ENCODE results near the gene FAM163B.

Gene FAM163B

DNA sequence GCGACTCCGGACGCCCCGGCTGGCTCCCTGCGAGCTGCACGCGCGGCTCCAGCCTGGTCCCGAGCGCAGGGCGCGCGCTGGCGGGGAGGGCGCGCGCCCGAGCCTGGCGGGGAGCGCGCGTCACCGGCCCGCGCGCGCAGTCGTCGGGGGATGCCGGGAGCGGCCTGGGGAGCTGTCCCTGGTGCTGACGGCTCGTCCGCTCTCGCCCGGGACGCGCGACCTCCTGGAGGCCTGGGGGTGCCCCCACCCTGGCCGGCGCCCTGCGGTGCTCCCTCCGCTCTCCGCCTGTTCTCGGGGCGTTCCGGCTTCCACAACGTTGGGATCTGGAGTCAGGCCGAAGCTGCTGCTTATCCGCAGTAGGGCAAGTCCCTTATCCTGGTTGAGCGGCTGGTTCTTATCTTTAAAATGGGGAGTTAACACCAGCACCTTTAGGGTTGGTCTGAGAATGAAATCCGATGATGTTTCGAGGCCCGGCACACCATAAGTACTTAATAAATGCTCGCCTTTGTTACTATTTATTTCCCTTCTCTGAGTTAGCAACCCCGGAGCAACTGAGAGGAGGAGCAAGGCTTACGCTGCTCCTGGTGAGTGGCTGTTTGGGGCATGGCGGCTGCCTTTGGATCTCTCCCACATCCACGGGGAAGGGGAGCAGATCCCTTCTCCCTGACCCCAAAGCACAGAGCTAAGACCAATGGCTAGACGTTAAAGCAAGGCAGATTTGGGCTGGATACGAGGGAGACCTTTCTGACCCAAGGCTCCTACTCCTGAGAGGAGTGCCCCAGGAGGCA, at the start of gene FAM163B:
TSS of gene FAM163B (minus strand) at position 79 of the 788 bp plus-strand sequence. CDS start 29,166 bp downstream, outside the sequence.
- DNase-seq: no peak

DNA sequence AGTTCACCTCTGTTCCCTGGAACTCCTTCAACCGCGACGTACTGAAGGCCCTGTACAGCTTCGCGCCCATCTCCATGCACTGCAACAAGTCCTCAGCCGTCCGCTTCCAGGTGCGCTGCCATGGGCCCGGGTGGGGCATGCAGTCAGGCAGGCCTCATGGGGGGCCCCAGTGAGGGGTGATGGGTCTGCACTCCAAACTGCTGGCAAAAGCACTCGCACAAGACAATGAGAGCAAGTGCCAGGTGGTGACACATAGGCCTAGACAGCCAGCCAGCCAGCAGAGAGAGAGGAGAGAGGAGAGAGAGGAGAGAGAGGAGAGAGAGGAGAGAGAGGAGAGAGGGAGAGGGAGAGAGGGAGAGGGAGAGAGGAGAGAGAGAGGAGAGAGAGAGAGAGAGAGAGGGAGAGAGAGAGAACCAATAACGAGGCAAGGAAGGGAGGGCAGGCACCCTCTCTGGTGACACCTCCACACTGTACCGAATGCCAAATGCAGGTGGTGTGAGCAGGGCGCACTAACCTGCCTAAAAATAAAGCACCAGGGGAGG, 48.0 kb upstream of the FAM163B start:
- DNase-seq: peak; percentile 88

DNA sequence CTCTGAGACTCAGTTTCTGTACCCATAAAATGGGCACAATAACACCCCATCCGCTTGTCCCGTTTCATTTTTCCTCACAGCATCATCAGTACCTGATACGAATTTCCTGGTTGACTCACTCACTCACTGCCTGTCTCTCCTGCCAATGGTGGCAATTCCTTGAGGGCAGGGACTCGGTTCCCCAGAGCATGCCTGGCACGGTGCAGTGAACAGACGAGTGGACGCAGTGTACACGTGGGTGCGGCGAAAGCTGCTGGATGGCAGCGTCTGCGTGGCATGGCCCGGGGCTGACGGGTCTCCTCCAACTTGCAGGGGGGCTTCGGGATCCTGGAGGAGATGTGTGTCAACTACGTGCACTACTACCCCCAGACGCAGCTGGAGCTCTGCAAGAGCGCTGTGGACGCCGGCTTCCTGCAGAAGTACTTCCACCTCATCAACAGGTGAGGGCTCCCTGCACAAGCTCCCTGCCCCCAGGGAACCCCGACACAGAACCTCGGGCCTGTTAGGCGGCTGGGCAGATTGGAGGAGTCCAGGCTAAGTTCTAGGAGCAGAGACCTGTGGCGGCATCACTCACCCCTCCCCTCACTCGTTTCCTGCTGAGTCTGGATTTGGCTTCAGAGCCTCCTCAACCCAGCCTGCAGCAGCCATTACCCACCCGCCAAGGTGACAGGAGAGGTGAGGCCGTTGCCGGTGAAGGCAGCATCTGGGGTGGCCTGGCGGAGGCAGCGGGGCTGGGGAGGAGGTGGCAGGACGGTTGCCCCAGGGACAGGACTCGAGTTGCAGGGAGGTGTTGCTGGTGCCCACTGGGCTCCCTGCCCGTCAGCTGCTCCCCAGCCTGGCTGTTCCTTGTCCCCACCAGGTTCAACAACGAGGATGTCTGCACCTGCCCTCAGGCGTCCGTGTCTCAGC, 47.3 kb upstream of the FAM163B start:
- no peak for DNase-seq

DNA sequence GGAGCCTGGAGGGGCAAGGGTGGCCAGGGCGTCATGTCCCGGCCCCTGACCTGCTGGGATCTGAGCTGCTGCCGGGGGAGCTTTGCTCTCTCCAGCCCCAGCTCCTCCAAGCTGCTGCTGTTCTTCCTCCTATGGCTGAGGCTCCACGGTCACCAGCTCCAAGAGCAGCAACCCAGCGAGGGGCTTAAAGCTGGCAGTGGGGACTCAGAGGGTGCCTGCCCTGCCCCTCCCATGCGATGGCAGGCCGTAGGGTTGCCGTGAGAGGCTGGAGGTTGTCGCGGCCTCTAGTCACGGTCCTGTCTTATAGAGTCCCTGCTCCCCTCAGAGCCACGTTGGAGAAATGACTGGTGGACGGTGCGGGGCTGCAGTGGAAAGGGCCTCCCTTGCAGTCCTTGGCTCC, 46.5 kb upstream of the FAM163B start:
- DNase-seq: no peak

DNA sequence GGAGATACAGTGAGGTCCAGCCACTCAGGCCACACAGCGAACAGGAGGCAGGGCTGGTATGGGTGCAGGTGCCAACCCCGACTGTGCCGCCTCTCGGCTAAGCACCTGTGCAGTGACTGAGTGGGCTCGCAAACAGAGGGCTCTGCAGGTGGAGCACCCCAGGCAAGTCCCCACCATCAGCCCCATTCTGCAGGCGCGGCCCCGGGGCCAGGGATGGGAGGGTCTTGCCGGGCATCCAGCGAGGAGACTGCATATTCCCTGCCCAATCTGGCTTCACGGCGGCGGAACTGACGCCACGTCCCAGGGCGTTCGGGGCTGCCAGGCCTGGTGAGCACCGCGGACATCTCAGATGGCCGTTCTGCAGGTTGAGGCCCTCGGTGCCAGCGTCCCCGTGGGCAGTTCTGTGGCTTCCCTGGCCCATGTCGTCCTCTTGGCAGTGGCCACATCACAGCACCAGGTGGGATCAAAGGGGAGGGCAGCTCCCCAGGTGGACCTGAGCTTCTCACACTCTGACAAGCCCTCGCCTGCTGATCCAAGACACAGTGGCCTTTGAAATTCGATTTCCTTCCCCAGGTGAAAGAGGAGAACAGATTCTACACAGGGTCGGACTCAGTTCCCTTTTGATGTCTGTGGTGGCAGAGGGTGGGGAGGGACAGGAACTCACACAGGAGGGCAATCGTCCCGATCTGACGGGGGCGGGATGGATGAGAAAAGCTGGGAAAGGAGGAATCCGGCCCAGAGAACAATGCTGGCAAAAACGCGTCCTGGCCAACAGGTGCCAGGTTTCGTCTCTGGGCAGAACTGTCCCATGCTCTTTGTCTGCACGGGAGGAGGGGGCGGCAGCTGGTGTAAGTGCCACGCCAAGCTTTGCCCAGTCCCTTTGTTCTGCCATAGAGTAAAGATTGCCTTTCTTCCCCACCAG, 45.8 kb upstream of the FAM163B start:
- peak; percentile 6 for DNase-seq

DNA sequence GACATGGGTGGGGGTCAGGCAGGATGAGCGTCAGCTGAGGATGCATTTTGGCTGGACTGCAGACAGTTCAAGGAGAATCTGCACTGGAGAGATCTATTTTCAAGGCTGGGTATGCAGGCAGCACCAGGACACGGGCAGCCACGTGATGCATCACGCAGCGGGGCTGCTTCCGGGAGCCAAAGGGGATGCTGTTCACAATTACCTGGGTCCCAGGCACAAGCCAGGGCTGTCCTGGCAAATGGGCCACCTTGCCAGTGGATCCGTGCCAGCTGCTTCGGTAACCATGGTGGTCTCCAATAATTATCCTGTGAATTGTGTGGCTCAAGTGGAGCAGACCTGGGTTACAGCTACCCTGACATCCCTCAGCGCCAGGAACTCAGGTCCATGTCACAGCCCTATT, 44.4 kb upstream of the FAM163B start:
- DNase-seq: peak; percentile 84

DNA sequence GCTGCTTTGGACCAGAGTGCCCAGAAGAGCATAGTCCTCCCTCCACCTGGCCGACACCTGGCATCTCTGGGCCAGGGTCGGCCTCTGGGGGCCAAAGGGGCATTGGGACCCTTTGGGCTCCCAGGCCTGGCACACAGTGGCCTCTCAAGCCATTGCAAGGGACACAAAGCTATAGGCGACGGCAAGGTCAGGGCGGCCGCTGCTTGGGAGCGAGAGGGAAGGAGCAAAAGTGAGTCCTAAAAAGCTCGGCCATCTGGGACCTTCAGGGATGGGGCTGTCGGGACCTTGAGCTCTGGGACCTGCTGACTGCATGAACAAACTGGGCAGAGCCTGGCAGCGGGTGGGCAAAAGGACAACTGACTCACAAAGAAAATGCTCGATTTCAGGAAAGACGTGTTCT, 40.8 kb upstream of the FAM163B start:
- no peak for DNase-seq

DNA sequence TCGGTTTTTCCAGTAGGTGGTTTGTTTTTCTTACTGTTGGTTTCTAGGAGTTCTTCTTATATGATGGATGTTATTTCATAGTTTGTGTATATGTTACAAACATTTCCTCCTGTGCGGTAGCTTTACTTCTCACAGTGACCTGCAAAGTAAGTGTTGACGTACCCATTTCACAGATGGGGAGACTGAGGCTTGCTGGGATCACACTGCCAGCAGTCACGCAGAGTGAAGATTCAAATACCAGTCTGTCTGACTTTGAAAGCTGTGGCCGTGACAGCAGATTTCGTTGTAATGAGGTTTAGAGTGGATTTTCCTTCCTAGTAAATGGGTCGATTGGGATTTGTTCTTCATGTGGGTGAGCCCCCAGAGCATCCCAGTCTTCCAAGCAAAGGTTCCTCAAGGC, 40.0 kb upstream of the FAM163B start:
- DNase-seq: no peak

DNA sequence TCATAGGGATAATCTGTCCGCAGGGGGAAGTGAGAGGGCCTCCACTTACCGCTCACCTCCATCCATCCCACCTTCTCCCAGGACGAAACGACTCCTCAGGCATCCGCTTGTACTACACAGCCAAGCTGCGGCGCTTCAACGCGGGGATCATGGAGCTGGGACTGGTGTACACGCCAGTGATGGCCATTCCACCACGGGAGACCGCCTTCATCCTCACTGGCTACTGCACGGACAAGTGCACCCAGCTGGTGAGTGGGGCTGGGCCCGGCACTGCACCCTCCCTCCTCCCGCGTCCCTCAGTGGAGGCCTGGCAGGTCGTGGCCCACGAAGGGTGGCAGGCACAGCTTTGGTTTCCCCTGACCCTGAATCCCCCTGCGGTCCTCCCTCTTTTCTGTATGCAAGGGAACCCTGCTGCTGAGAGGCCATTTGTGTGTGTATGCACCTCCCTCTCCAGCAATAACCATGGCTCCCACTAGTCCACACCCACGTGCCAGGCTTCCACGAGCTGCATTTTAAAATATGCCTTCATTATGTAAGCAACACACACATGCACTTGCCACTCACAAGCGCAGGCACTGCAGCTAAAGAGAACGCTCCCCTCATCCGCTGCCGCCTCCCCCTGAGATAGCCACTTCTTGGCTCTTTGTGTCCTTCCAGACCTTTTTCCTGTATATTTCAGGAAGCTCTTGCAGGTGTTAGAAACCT, 38.7 kb upstream of the FAM163B start:
- DNase-seq: no peak

DNA sequence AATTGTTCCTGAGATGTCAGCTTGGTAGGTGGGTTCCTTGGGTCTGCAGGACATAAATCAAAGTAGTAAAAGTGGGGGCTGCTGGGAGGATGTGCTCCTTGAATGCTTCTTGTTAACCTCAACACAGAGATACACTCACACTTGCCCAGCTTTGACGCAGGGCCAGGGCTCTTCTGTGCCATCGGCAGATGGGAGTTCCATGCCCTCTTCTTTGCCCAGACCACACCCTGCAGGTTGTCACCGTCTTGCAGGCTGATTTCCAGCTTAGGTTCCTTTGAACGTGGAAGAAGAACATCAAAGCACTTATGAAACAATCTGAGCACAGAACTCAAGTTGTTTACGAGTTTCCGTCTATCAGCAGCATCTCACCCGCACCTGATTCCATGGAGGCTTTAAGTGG, 38.0 kb upstream of the FAM163B start:
- DNase-seq: peak; percentile 69

DNA sequence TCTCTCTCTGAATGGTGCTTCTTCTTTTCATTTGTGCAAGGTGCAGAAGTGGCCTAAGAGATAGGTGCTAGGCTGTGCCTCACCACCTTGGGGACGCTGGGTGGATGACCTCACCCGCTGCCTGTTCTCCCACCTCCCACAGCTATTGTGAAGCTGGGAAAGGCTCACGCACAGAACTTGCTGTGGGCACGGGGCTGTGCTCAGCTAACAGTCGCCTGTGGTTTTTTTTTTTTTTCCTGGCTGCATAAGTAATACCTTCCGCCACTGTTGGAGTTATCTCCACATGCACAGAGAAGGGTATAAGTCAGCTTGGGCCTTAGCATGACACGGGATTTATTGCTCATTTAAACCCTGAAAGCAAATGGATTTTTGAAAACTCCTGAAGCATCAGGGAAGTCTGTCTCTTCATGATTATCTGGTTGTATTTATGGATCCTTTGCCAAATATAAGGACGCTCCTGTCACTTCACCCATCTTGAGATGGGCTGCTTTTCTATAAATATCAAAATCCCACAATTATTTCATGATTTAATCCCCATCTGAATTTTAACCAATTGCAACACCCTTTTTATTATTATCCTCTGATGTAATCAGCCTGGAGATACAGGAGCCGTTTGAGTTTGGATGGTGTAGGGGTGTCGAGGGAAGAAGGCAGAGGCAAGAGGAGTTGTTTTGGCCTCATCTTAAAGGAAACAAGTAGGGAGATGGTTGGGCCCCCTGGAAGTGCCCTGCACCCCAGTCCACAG, 36.0 kb upstream of the FAM163B start:
- DNase-seq: no peak

DNA sequence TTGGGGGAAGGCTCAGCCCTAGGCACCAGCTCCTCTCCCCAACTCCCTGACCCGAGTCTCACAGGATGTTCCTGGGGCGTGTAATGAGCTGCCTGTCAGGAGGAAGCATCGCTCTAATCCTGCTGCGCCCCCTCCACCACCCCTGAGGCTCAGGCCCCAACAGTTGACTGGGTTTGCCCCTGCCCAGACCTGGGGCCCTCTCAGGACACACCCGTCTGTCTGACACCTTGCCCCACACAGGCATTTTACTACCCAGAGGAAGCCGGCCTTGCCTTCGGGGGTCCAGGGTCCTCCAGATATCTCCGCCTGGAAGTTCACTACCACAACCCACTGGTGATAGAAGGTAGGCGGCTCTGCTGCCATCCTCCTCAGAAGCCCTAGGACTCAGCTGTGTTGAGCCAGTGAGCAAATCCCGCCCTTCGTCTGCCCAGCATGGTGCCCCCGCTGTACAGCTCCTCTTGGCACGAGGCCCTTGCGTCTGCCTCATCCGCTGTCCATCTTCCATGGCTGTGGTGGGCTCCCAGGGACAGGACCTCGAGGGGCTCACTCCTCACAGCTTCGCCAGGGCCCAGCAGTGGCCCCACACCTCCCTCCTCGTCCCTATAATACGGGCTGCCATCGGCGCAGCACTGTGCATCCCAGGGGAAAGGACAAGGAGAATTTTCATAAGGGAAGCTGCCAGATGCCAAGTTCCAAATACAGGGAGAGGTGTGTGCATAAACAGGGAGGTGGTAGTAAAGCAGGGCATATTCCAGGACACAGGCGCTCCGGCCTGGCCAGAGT, 35.0 kb upstream of the FAM163B start:
- no peak for DNase-seq

DNA sequence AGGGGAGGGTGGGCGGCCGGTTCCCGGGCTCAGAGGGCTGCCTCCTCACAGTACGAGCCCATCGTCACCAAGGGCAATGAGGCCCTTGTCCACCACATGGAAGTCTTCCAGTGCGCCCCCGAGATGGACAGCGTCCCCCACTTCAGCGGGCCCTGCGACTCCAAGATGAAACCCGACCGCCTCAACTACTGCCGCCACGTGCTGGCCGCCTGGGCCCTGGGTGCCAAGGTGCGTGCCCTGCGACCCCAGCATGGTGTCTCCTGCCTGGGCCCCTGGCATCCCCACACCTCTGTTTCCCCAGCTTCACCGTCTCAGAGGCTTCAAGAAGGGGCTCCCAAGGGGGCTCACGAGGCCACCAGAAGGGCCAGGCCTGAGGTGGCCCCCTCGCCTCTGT, 34.2 kb upstream of the FAM163B start:
- no peak for DNase-seq

DNA sequence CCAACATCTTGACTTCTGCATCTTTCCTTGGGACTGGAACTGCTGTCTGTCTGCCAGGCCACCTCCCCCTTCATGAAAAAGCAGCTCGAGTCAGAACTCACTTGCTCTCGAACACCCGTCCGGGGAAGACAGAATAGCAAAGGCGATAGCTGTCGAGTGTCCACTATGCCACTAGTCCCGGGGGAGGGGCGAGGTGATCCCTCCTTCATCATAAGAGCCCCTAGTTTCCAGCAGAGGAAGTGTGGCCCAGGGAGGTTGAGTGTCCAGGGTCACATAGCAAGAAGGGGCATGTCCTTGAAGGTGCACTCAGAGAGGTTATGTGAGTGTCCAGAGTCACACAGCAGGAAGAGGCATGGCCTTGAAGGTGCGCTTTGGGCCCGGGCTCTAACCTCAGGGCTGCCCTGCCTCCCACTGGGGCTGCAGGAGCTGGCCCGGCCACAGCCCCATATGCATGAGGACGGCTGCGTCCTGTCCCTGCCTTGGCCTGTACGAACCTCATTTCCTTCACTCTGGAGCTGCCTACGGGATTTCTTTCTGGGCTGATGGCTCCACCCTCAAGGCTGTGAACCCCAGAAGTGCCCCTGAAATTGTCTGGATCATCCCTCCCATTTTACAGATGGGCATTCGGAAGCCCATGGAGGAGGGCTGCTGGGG, 33.6 kb upstream of the FAM163B start:
- no peak for DNase-seq

DNA sequence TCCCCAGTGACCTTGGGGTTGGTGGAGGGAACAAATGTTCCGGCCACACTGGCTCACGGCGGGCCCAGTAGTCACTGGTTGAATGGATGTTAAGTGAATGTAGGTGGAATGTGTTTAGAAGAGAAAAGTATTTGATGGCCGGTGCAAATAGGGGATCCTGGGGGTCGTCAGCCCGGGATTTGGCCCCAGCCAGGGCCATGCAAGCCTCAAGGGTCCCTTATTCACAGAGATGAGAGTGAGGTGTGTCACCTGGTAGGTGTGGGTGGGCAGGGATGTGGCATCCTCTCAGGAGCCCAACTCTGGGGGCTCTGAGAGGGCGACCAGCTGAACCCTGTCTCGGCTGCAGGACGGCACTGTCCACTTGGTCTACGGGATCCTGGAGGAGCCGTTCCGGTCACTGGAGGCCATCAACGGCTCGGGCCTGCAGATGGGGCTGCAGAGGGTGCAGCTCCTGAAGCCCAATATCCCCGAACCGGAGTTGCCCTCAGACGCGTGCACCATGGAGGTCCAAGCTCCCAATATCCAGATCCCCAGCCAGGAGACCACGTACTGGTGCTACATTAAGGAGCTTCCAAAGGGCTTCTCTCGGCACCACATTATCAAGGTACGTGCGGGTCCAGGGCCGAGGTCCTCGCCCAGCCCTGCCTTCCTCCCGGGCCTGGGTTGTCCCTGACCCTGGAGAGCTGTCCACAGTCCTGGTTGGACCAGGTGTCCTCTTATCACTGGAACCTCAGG, 32.8 kb upstream of the FAM163B start:
- no peak for DNase-seq

DNA sequence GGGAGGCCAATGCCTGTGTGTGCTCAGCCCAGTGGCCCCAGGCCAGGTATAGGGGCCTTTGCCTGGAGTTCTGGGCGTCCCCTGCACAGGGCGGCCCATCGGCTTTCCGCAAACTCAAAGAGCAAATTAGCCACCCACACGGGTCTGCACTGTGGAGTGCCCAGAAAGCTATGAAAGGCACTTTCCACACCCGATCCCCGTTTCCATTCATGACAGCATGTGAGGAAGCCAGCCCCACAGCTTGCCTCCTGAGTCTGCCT, 32.1 kb upstream of the FAM163B start:
- no peak for DNase-seq

DNA sequence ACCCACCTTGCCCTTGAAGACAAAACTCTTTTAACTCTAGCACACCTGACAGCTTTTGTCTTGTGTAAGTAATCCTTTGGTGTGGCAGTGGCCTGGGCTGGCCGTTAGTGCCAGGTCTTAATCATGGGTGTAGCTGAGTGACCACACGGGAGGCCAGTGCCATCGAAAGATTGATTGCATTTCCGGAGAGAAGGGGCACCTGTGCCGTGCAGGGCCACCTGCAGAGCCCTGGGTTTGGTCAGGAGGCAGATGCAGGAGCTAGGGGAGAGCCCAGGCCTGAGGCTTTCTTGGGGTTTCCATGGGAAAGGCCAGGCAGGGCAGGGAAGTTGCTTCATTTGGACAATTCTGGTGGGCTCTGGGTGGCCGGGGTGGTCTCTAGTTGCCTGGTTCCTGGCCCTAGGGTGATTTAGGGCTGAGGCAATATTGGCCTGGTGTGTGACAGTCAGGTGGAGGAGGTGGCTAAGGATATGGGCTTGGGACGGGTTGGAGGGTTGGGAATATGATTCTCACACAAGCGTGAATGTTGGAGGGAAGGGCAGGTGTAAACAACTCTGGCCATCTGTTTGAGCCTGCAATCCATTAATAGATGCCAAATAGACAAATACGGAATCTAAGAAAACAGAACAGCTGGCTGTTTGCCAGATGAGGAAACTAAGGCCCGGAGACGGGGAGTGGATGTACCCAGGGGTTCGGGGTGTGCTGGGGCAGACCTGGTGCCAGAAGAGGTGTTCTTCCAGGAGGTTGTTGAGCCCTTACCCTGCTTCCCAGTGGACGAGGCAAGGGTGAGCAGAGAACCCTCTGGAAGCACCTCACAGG, 31.6 kb upstream of the FAM163B start:
- peak; percentile 17 for DNase-seq

DNA sequence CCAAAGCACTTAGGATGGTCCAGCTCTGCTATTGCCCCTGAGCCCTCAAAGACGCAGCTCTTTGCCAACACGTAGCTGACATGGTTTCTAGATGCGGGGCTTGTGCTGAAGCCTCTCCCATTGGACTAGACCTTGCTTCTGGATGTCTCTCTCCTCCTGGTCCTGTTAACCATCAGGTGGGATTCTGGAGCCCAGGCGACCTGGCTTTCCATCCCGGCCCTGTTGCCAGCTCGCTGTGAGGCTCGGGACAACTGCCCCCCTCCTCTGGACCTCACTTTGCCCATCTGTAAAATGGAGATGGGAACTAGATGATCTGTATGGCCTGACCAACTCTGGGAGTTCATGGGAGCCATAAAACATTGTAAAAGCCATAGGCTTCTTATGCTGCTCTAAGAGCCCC, 31.0 kb upstream of the FAM163B start:
- DNase-seq: no peak

DNA sequence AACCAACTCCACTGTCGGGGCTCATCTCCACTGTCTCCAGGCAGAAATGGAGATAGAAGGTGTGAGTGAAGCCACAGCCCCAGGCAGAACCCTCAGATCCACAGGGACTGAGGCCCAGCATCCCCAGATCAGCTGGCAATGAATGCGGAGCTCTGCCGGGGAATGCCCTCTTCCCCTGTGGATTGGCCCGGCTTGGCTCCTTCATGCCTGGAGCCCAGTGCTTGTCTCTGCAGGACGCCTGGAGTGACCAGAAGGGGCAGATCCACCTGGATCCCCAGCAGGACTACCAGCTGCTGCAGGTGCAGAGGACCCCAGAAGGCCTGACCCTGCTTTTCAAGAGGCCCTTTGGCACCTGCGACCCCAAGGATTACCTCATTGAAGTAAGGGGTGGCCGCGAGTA, 30.4 kb upstream of the FAM163B start:
- no peak for DNase-seq
